ENCODE measurements around the gene SYMPK. TPM values are rescaled to one million over a fixed set of nuclear protein-coding genes. Genes with fewer than 3 reads are reported as not detected.
A peak's percentile ranks its signal among the peaks of the same experiment; 100 is the strongest.

Gene SYMPK
- polyA plus RNA-seq, 3 donors, result 25.9 to 57.0 (median 36.8) TPM

GRCh38 chr19:45792470-45793177 lies 70.3 kb downstream of the SYMPK start, which contains the start of gene DMWD:
Gene DMWD, minus strand, starts transcription at chr19:45792845. Its CDS starts 89 bp downstream, at chr19:45792756.
- 0% methylated on average over 52 to 86 of the region's 86 CpGs for WGBS, 3 donors

DNA sequence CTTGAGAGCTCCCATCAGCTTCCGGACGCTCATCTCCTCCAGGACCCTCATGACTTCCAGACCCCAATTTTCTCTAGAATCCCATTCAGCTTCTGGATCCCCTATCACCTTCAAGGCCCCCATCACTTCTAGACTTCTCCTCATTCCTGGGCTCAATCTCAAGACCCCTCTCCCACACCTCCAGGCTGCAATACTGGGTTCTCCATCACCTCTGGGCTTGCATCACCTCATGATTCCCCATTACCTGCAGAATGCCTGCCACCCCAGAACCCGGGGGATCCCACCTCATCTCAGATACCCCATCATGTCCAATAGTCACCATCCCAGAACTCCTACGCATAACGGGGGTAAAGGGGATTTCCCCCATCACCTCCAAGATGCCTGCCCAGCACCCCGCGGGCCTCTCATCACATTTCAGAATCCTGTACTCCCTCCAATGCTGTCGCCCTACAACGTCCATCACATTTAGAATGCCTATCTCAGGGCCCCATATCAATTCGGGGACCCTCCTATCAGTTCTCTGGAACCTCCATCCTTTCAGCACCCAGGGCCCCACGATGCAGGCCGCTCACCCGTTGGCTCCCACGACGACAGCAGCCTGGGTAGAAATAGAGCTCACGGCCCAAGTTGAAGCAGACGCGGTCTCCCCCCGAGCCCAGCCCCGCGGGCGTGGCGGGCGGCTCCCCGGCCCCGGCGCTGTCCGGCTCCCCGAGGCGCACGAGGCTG lies 71.0 kb downstream of the SYMPK start:
- H3K27ac ChIP-seq (ENCODE audit: low read depth, low read length), result peak overlapping the region; percentile 49
- 6 to 7% (median 7%) methylated on average over 31 of the region's 31 CpGs for WGBS, 3 donors

More at GRCh38 chr19:45792470-45793177, 70.3 kb downstream of the SYMPK start, which contains the start of gene DMWD:
- H3K27ac ChIP-seq (ENCODE audit: low read depth, low read length), result peak within 1 kb of the TSS; percentile 49

- 52 to 83% (median 54%) methylated on average over 8 of the region's 8 CpGs for WGBS, 3 donors
- H3K27ac ChIP-seq (ENCODE audit: low read depth, low read length), result no peak overlapping the region
These were observed 72.0 kb downstream of the SYMPK start for GRCh38 chr19:45790942-45791341.

GRCh38 chr19:45789035-45789786 lies 73.7 kb downstream of the SYMPK start:
- no peak overlapping the region for H3K27ac ChIP-seq (ENCODE audit: low read depth, low read length)
- 92 to 93% (median 92%) methylated on average over 15 of the region's 15 CpGs for WGBS, 3 donors

DNA sequence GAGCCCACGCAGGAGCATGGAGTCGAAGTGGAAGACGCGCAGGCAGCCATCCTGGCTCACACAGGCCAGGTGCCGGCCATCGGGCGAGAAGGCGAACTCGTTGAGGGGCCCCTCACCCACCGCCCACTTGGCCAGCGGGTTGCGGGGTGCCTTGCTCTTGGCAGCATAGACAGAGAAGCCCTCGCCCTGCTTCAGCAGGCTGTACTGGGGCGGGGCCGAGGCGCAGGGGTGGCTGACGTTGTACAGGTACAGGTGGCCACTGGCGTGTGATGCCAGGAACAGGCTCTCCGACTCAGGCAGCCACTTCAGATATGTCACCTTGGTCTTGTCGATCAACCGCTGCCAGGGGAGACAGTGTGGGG lies 76.4 kb downstream of the SYMPK start:
- 88 to 93% (median 93%) methylated on average over 21 of the region's 21 CpGs for WGBS, 3 donors
- no peak overlapping the region for H3K27ac ChIP-seq (ENCODE audit: low read depth, low read length)

DNA sequence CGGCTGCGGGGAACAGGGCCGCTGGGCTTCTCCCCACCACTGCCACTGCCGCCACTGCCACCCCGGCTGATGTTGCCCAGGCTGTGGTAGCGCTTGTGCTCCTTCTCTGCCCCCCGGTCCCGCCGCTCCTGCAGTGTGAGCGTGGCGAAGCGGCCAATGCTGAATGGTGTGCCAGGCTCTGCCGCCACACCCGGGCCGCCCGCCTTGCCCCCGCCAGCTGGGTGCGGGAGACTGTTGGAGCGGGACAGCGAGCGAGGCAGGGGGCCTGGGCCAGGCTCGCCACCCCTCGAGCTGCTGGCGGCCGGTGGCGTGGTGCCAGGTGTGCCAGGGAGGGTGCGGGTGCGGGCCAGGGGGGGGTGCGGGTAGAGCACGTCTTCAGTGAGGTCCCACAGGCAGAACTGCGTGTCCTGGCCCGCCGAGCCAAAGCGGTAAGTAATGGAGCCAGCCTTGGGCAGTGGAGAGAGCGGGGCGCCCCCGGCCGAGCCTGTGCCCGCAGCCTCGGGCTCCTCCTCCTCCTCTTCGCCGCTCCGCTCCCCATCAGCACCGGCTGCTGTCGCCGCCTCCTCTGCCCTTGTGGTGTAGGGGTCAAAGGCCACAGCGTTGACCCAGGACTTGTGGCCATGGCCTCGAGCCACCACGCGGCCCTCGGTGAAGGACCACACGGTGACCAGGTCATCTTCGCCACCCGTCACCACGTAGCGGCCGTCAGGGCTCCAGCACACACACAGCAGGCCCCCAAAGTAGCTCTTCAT lies 77.0 kb downstream of the SYMPK start:
- WGBS, 3 donors, result 90 to 97% (median 92%) methylated on average over 47 to 57 of the region's 57 CpGs
- H3K27ac ChIP-seq (ENCODE audit: low read depth, low read length), result no peak overlapping the region

GRCh38 chr19:45785097-45785496 lies 77.8 kb downstream of the SYMPK start:
- WGBS, 3 donors, result 71 to 80% (median 80%) methylated on average over 5 of the region's 5 CpGs

GRCh38 chr19:45784096-45784495 lies 78.9 kb downstream of the SYMPK start:
- WGBS, 3 donors, result 75 to 87% (median 79%) methylated on average over 4 of the region's 4 CpGs
- H3K27ac ChIP-seq (ENCODE audit: low read depth, low read length), result no peak overlapping the region

More at GRCh38 chr19:45785097-45785496, 77.8 kb downstream of the SYMPK start:
- H3K27ac ChIP-seq (ENCODE audit: low read depth, low read length), result no peak overlapping the region

DNA sequence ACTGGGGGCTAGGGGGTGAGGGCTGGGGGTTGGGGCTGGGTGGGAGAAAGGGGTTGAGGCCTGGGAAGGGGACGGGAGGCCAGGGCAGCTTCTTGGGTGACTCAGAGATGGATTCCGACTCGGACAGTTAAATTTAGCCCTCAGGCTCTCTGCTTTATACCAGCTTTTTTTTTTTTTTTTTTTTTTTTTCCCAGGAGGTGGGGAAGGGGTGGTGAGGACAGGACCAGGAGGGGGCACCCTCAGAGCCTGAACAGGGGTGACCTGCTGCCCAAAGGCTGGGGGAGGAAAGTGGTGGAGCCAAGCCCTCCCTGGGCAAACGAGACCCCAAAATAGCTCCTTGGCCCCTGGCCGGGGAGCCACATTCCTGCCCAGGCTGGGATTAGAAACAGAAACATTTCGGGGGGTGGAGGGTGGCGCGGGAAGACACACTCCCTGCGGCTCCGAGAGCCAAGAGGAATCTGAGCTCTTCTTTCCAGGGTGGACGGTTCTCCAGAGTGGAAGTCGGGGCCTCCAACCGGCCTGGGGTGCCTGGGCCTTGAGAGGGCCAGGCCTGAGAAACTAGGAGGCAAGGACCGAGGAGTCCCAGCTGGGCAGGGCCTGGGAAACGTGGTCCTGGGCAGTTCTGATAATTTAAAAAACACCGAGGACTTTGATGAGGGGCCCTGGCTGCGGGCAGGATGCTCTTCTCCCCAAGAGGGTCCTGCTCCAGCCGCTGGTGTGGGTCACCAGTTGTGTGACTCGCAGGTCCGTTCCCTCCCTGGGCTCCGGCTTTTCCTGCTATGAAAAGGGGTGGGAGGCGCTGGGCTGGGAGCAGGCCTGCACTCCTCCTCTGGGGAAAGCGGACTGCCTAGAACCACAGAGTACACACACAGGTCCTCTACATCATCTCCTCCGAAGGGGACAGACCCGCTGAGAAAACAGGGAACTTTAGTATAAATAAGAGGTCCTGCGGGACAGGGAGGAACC lies 79.8 kb downstream of the SYMPK start:
- H3K27ac ChIP-seq (ENCODE audit: low read depth, low read length), result peak overlapping the region; percentile 14
- WGBS, 3 donors, result 53 to 67% (median 61%) methylated on average over 25 to 26 of the region's 26 CpGs

GRCh38 chr19:45782162-45782691 lies 80.7 kb downstream of the SYMPK start, which contains the start of gene DMPK:
Gene DMPK, minus strand, starts transcription at chr19:45782490. Its CDS starts 138 bp downstream, at chr19:45782352.
- WGBS, 3 donors, result 26 to 42% (median 37%) methylated on average over 18 of the region's 18 CpGs
- peak within 1 kb of the TSS; percentile 14 for H3K27ac ChIP-seq (ENCODE audit: low read depth, low read length)

- 41 to 62% (median 55%) methylated on average over 11 to 17 of the region's 17 CpGs for WGBS, 3 donors
- no peak overlapping the region for H3K27ac ChIP-seq (ENCODE audit: low read depth, low read length)
These were observed 81.5 kb downstream of the SYMPK start for GRCh38 chr19:45781214-45782161.

DNA sequence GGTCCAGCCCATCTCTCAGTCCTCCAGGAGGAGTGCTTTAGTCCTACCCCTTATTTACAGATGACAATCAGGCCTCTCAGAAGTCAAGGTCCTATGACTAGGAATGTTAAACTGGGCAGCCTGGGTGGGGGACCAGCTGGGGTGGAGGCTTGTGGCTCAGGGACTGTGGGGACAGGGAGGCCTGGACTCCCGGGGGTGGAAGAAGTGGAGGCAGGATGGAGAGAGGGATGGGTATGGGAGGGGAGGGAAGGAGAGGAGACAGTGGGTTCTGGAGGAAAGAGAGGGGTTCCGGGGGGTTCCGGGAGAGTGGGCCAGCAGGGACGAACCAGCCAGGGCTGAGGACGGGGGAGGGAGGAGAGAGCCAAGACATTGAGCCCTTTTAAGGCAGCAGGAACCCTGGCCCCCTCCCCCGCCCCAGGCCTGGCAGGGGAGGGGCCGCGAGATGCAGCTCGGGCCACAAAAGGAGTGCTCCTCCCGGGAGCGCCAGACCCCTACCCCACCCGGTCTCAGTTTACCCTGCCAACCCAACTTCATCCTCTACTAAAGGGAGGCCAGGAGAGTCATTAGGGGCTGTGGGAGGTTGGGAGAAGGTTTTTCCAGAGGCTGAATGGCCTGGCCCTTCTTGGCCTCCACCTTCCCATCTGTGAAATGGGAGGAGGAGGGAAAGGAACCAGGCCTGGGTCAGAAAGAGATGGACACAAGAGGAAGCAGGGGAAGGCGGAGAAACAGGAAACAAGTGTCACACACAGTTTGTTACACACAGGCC lies 82.3 kb downstream of the SYMPK start:
- WGBS, 3 donors, result 21 to 38% (median 24%) methylated on average over 10 to 13 of the region's 13 CpGs

GRCh38 chr19:45780146-45780447 lies 82.8 kb downstream of the SYMPK start:
- no peak overlapping the region for H3K27ac ChIP-seq (ENCODE audit: low read depth, low read length)
- 33 to 52% (median 51%) methylated on average over 4 of the region's 4 CpGs for WGBS, 3 donors

More for the DNA sequence above, 82.3 kb downstream of the SYMPK start:
- no peak overlapping the region for H3K27ac ChIP-seq (ENCODE audit: low read depth, low read length)

DNA sequence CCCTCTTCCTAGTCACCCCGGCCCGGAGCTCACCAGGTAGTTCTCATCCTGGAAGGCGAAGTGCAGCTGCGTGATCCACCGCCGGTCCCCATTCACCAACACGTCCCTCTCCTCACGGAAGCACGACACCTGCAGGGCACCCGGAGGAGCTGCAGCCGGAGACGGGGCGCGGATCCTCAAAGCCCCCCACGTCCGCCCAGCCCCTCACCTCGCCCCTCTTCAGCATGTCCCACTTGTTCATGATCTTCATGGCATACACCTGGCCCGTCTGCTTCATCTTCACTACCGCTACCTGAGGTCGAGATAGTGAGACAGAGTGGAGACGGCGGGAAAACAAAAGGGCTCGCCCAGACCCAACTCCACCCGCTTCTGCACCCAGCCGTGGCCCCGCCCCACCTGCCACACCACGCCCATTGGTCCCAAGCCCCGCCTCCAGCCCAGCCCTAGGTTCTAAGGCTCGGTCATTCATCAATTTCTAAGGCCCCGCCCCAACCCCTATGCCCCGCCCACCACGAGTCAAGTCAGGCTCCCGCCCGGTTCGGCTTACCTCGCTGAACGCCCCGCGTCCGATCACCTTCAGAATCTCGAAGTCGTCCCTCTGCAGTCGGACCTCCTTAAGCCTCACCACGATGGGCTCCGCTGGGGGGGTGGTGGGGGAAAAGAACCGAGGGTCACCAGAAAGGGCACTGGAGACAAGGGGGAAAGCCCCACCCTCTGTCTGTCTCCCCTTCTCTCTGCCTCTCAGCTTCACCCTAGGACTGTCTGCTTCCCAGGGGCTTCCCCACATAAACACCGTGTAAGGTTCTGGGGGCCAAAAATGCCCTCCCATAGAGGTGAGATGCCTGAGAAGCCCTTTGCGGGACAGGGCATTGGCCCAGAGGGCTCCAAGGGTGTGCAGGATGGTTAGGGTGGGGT lies 83.5 kb downstream of the SYMPK start:
- WGBS, 3 donors, result 9 to 23% (median 16%) methylated on average over 48 of the region's 48 CpGs
- no peak overlapping the region for H3K27ac ChIP-seq (ENCODE audit: low read depth, low read length)
